ENCODE results near the gene LSS. TPM values are rescaled to one million over a fixed set of nuclear protein-coding genes. Genes with fewer than 3 reads are reported as not detected.

The LSS gene
- total and polyA plus RNA-seq, 10 of the 15 experiments (the other 5 are each of a cell fraction or from before 2014, with no cell fraction given) = 2.9 to 82.4 (median 27.5) TPM

DNA sequence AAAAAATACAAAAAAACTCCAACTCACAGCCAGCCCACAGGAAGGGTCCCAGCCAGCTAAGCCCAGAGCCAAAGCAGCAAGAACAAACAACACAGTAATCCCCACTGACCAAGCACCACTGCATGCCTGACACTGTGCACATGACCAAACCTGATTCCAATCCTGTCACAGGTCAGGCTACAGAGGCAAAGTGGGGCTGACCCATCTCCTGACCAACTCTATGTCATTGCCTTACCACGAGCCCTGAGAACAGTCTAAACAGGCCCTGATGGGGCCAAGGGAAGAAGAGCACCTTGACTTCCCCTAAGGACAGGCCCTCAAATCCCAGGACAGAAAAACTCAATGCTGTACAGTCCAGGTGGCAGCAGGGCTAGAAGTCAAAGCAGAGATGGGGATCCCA is 2.4 kb downstream of the LSS start:
- Histone ChIP-seq H3K4me1 (ENCODE audit: control insufficient read depth, insufficient read depth, low read length) (peaks cover 5% of the 10 kb centered on the region; the same call in 1 of the 2 replicates), H3K27me3 (replicated peaks in 1 of 2; ENCODE audit: control insufficient read depth in 2 of 2, insufficient read depth in 2 of 2, low read length in 1 of 2) (no peaks in the 10 kb centered on the region), H3K9ac (ENCODE audit: control insufficient read depth, insufficient read depth, low read length) (peak overlapping the region; percentile 5), H2AFZ (ENCODE audit: control insufficient read depth, low read depth, low read length) (no peak overlapping the region), H3K79me2 (ENCODE audit: control insufficient read depth, insufficient read depth, low read length) (peaks cover 52% of the 10 kb centered on the region), H3K4me3 (peak overlapping the region; percentile 81), H3K9me3 (replicated peaks; ENCODE audit: control insufficient read depth, insufficient read depth, low read length) (no peaks in the 10 kb centered on the region), H3K36me3 (ENCODE audit: control insufficient read depth in 2 of 2, insufficient read depth in 2 of 2, low read length in 1 of 2) (peaks cover 3 to 8% of the 10 kb centered on the region in 2 experiments; a peak in 2 of 4 replicates), H4K20me1 (ENCODE audit: control insufficient read depth, insufficient read depth) (no peaks in the 10 kb centered on the region), H3K4me2 (ENCODE audit: control insufficient read depth, insufficient read depth) (peak overlapping the region; percentile 81), H3K27ac (ENCODE audit: control insufficient read depth, insufficient read depth) (peak overlapping the region; percentile 64)
- ATAC-seq = no peak
- ChIA-PET POLR2A (interaction anchor here (2.1 kb wide), 1 partner anchor 28 kb away, joined by 8 read pairs; no protein-coding TSS in a partner anchor), RAD21 (ENCODE audit: unreplicated experiment) (interaction anchor here (4.0 kb wide), 1 partner anchor 28 kb away, joined by 19 read pairs; no protein-coding TSS in a partner anchor), SMC1A (ENCODE audit: uncharacterized antibody, unreplicated experiment) (interaction anchor here (1.3 kb wide), 1 partner anchor 99 kb away, joined by 5 read pairs; a partner anchor contains a TSS), CTCF (interaction anchor here (1.5 to 9.7 kb wide), 3 partner anchors 26 to 143 kb away, joined by 4 to 59 read pairs (median 8); a partner anchor contains a TSS)
- in situ Hi-C loops (cut with MboI) = no loop called here
- intact Hi-C loops (cut with micrococcal nuclease; ENCODE audit: unreplicated experiment) = loop anchor here (5.0 kb wide), 2 partner anchors 61 to 84 kb away; partner anchors contain the start of genes MCM3AP and YBEY
- 38% methylated on average over 1 of the region's 1 CpG for WGBS (ENCODE audit: insufficient coverage, insufficient replicate concordance, low lambda C conversion rate, missing lambda C conversion rate)
- no peak for DNase-seq (ENCODE audit: low read depth, low spot score)
- FAIRE-seq = no peak
- TF ChIP-seq KLF5 (IDR thresholded peaks at IDR 0.05; ENCODE audit: partially characterized antibody) (no peak), NR2C1 (IDR thresholded peaks at IDR 0.05) (no peak), MTA3 (IDR thresholded peaks at IDR 0.05; ENCODE audit: borderline replicate concordance, low read length) (no peak), NFIC (IDR thresholded peaks at IDR 0.05; ENCODE audit: low read depth, low read length) (no peak), POU2F2 (IDR thresholded peaks at IDR 0.05; ENCODE audit: borderline replicate concordance, low read depth, low read length) (no peak), EGR1 (IDR thresholded peaks at IDR 0.05; ENCODE audit: borderline replicate concordance in 1 of 2, low read depth in 2 of 2, low read length in 2 of 2) (no peak), ASH2L (IDR thresholded peaks at IDR 0.05; ENCODE audit: borderline replicate concordance, low read depth) (no peak), PAX5 (IDR thresholded peaks at IDR 0.05; ENCODE audit: borderline replicate concordance, low read depth, low read length) (no peak), RFX5 (IDR thresholded peaks at IDR 0.05; ENCODE audit: low read depth, low read length) (no peak), SMARCA5 (IDR thresholded peaks at IDR 0.05) (no peak), PAX8 (IDR thresholded peaks at IDR 0.05) (no peak), MEF2A (IDR thresholded peaks at IDR 0.05; ENCODE audit: insufficient read depth, low read depth, low read length) (no peak), NBN (IDR thresholded peaks at IDR 0.05) (no peak), NR2C2 (IDR thresholded peaks at IDR 0.05; ENCODE audit: borderline replicate concordance, control insufficient read depth, insufficient read length, low read depth) (no peak)
- TF ChIP-seq, protein P1, sequence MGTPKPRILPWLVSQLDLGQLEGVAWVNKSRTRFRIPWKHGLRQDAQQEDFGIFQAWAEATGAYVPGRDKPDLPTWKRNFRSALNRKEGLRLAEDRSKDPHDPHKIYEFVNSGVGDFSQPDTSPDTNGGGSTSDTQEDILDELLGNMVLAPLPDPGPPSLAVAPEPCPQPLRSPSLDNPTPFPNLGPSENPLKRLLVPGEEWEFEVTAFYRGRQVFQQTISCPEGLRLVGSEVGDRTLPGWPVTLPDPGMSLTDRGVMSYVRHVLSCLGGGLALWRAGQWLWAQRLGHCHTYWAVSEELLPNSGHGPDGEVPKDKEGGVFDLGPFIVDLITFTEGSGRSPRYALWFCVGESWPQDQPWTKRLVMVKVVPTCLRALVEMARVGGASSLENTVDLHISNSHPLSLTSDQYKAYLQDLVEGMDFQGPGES (IDR thresholded peaks at IDR 0.05) = no peak
- TF ChIP-seq, protein P2, sequence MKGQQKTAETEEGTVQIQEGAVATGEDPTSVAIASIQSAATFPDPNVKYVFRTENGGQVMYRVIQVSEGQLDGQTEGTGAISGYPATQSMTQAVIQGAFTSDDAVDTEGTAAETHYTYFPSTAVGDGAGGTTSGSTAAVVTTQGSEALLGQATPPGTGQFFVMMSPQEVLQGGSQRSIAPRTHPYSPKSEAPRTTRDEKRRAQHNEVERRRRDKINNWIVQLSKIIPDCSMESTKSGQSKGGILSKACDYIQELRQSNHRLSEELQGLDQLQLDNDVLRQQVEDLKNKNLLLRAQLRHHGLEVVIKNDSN (IDR thresholded peaks at IDR 0.05; ENCODE audit: borderline replicate concordance, extremely low read length, insufficient read depth, low read depth, low read length) = no peak
- TF ChIP-seq, protein P3, sequence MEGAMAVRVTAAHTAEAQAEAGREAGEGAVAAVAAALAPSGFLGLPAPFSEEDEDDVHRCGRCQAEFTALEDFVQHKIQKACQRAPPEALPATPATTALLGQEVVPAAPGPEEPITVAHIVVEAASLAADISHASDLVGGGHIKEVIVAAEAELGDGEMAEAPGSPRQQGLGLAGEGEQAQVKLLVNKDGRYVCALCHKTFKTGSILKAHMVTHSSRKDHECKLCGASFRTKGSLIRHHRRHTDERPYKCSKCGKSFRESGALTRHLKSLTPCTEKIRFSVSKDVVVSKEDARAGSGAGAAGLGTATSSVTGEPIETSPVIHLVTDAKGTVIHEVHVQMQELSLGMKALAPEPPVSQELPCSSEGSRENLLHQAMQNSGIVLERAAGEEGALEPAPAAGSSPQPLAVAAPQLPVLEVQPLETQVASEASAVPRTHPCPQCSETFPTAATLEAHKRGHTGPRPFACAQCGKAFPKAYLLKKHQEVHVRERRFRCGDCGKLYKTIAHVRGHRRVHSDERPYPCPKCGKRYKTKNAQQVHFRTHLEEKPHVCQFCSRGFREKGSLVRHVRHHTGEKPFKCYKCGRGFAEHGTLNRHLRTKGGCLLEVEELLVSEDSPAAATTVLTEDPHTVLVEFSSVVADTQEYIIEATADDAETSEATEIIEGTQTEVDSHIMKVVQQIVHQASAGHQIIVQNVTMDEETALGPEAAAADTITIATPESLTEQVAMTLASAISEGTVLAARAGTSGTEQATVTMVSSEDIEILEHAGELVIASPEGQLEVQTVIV (IDR thresholded peaks at IDR 0.05; ENCODE audit: borderline replicate concordance, partially characterized antibody) = no peak
- TF ChIP-seq, protein P4, sequence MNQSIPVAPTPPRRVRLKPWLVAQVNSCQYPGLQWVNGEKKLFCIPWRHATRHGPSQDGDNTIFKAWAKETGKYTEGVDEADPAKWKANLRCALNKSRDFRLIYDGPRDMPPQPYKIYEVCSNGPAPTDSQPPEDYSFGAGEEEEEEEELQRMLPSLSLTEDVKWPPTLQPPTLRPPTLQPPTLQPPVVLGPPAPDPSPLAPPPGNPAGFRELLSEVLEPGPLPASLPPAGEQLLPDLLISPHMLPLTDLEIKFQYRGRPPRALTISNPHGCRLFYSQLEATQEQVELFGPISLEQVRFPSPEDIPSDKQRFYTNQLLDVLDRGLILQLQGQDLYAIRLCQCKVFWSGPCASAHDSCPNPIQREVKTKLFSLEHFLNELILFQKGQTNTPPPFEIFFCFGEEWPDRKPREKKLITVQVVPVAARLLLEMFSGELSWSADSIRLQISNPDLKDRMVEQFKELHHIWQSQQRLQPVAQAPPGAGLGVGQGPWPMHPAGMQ (IDR thresholded peaks at IDR 0.05; ENCODE audit: borderline replicate concordance) = no peak
- BruUV-seq (replicated peaks) = no TSS peak

Measured in GM12878 (cell line).